OCI-LY3 (cell line): ENCODE measurements around the gene ITGA2.

Experiments used
- H2AFZ ChIP-seq: fragments of 200-600, 300-600 bp; shearing (Covaris generic); 2 replicates; pipeline ENCODE4 v1.6.0; 2014; ENCODE audit warnings: antibody characterized with exemption, low read depth, low read length
- H3K27ac ChIP-seq: fragments of 200-600, 300-600 bp; sonication (generic); 2 replicates; pipeline ENCODE4 v1.5.1; 2014; ENCODE audit warnings: mild to moderate bottlenecking, low read length, moderate library complexity, mixed read lengths
- H3K27me3 ChIP-seq: fragments of 200-600, 300-600 bp; sonication (generic); 2 replicates; pipeline ENCODE4 v1.6.1; 2014; ENCODE audit warnings: low read depth, low read length, mixed read lengths
- H3K36me3 ChIP-seq: fragments of 200-600, 300-600 bp; sonication (generic); replicated peaks from 2 replicates; pipeline ENCODE3; 2014; ENCODE audit warnings: low read depth, low read length, mixed read lengths
- H3K4me1 ChIP-seq: fragments of 300-600, 200-600 bp; sonication (generic); 2 replicates; pipeline ENCODE4 v1.6.1; 2014; ENCODE audit warnings: low read length, mixed read lengths
- H3K4me2 ChIP-seq: fragments of 200-600, 300-600 bp; sonication (generic); 2 replicates; pipeline ENCODE4 v1.6.1; 2014; ENCODE audit warnings: low read length, mixed read lengths
- H3K4me3 ChIP-seq: fragments of 300-600, 200-600 bp; sonication (generic); 2 replicates; pipeline ENCODE4 v1.5.1; 2014; ENCODE audit warnings: antibody characterized with exemption, mild to moderate bottlenecking, low read length, moderate library complexity
- H3K79me2 ChIP-seq: fragments of 300-600, 200-600 bp; shearing (Covaris generic); 2 replicates; pipeline ENCODE4 v1.6.1; 2014; ENCODE audit warnings: mild to moderate bottlenecking, low read length, mixed read lengths
- H3K9ac ChIP-seq: fragments of 300-600, 200-600 bp; shearing (Covaris generic); 2 replicates; pipeline ENCODE4 v1.6.0; 2014; ENCODE audit warnings: mild to moderate bottlenecking, low read length, moderate library complexity
- H3K9me3 ChIP-seq: fragments of 200-600, 300-600 bp; shearing (Covaris generic); 2 replicates; pipeline ENCODE4 v1.6.1; 2014; ENCODE audit warnings: low read length, mixed read lengths; ENCODE audit not compliant: insufficient read depth
- H4K20me1 ChIP-seq: fragments of 200-600, 300-600 bp; sonication (generic); 2 replicates; pipeline ENCODE4 v1.6.1; 2016; ENCODE audit warnings: low read length, mixed read lengths; ENCODE audit not compliant: insufficient read depth
- EZH2phosphoT487 ChIP-seq: fragments of 200-600 bp; shearing (Covaris generic); IDR thresholded peaks from 2 replicates; pipeline ENCODE4 v1.6.1; 2018; ENCODE audit warnings: antibody characterized with exemption, mixed run types, low read depth
- TF ChIP-seq, protein P1 (sequence below): fragments of 200-600, 300-600 bp; sonication (generic); IDR thresholded peaks from 2 replicates; pipeline ENCODE4 v1.5.1; 2014; ENCODE audit warnings: antibody characterized with exemption, low read length, low read depth

ITGA2 gene

DNA sequence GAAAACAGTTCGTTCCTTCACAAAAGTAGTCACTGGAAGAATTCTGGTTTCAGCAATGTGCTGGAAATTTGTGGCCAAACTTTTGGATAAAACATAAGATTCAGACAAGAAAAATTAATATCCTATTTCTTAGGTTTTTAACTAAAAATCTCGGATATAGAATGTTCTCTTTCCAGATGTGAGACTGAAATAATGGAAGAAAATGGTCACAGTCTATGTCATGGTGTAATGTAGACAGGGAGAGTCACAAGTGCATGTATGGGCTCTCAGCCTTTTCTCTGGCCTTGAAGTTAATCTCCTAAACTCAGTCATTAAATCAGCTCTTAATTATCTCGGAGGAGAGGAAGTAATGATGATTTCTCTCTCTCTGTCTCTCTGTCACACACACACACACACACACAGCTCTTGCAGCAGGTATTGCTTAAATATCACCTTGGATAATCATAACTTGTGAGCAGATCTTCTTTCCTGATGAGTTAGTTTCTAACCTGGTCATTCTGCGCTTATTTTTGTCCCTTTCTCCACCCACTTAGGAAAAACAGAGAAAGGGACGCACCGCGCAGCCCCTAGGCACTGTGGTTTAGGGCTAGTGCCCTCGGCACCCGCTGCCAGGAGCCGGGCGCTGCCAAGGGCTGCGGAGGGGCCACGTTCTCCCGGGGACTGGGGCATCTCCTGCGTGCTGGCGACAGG lies 672 bp upstream of the ITGA2 start:
- peaks cover 49% of the 10 kb centered on the region for H3K4me1 ChIP-seq
- H3K9ac ChIP-seq: peak overlapping the region; percentile 87
- no peaks in the 10 kb centered on the region for H3K27me3 ChIP-seq
- TF ChIP-seq, protein P1, sequence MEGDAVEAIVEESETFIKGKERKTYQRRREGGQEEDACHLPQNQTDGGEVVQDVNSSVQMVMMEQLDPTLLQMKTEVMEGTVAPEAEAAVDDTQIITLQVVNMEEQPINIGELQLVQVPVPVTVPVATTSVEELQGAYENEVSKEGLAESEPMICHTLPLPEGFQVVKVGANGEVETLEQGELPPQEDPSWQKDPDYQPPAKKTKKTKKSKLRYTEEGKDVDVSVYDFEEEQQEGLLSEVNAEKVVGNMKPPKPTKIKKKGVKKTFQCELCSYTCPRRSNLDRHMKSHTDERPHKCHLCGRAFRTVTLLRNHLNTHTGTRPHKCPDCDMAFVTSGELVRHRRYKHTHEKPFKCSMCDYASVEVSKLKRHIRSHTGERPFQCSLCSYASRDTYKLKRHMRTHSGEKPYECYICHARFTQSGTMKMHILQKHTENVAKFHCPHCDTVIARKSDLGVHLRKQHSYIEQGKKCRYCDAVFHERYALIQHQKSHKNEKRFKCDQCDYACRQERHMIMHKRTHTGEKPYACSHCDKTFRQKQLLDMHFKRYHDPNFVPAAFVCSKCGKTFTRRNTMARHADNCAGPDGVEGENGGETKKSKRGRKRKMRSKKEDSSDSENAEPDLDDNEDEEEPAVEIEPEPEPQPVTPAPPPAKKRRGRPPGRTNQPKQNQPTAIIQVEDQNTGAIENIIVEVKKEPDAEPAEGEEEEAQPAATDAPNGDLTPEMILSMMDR: no peak
- TF ChIP-seq EZH2phosphoT487: no peak
- peak overlapping the region; percentile 53; the same call in 1 of the 2 replicates for H2AFZ ChIP-seq
- no peaks in the 10 kb centered on the region for H3K9me3 ChIP-seq
- H3K79me2 ChIP-seq: peaks cover 19% of the 10 kb centered on the region
- peak overlapping the region; percentile 55 for H3K27ac ChIP-seq
- peaks cover 12% of the 10 kb centered on the region for H3K36me3 ChIP-seq
- H4K20me1 ChIP-seq: no peaks in the 10 kb centered on the region
- peak overlapping the region; percentile 93 for H3K4me2 ChIP-seq
- peak overlapping the region; percentile 99 for H3K4me3 ChIP-seq

DNA sequence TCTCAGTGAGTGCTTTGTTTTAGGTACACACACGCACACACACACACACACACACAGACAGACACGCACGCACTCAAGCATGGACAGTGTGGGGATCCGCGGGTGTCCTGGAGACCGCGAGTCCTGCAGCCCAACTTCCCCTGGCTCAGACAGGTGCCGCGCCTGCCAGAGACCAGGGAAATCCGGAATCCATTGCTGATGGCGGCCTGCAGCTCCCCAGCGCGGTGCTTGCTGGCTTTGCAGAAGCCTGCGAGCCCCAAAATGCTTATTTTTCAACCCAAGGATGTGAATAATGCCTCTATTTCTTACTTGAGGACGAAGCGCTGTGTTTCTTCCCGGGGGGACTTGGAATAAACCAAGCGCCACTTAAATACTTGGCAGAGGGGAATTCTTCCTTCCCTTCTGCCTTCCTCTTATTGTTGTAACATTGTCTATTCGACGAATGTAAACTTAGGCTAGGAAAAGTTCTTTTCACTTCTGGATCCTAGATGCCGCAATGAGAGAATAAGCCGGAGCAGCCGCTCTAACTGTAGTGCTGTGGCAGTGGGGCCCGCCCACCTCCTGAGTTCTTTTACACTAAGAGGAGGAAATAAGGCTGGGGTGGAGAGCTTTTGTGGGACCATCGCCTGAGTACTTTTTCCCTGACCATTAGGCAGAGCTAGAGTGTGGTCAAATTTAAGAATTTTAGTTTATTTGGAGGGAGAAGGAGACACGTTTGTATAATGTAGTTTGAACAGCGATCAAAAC lies 802 bp downstream of the ITGA2 start:
- no peaks in the 10 kb centered on the region for H4K20me1 ChIP-seq
- H2AFZ ChIP-seq: 0 out of 2 replicates have a peak overlapping the region, but pooled peaks have one; percentile 44
- H3K36me3 ChIP-seq: peaks cover 18% of the 10 kb centered on the region
- H3K9me3 ChIP-seq: no peaks in the 10 kb centered on the region
- peak overlapping the region; percentile 87 for H3K9ac ChIP-seq
- peak overlapping the region; percentile 54 for H3K27ac ChIP-seq
- no peaks in the 10 kb centered on the region for H3K27me3 ChIP-seq
- H3K4me2 ChIP-seq: peak overlapping the region; percentile 93
- H3K79me2 ChIP-seq: peaks cover 23% of the 10 kb centered on the region
- peak overlapping the region; percentile 99 for H3K4me3 ChIP-seq
- peaks cover 36% of the 10 kb centered on the region for H3K4me1 ChIP-seq
- TF ChIP-seq EZH2phosphoT487: no peak
- TF ChIP-seq, protein P1: peak; percentile 40

DNA sequence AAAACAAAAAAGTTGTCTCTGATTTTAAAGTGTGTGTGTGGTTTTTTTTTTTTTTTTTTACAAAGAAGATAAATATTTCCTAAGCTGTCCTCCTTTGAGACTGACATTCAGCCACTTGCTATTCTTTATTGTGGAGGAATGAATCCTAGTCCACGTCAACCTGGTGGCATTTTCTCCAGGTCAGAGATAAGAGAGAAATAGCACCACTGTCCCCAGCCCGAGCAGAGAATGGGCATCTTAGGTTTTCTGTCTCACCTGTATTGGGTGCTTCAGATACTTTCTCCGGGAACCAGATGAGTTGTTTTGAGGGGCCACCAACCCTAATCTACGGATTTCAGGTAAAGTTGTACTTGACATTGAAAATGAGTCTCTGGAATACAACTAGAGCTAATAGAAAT lies 1.4 kb downstream of the ITGA2 start:
- Histone ChIP-seq H3K4me2 (peak overlapping the region; percentile 93), H3K27ac (no peak overlapping the region), H3K4me1 (peaks cover 34% of the 10 kb centered on the region), H3K4me3 (peak overlapping the region; percentile 99), H2AFZ (no peak overlapping the region), H3K36me3 (peaks cover 20% of the 10 kb centered on the region), H3K9me3 (no peaks in the 10 kb centered on the region), H3K79me2 (peaks cover 28% of the 10 kb centered on the region), H3K9ac (peak overlapping the region; percentile 87), H3K27me3 (no peaks in the 10 kb centered on the region), H4K20me1 (no peaks in the 10 kb centered on the region)
- no peak for TF ChIP-seq EZH2phosphoT487
- TF ChIP-seq, protein P1: no peak

DNA sequence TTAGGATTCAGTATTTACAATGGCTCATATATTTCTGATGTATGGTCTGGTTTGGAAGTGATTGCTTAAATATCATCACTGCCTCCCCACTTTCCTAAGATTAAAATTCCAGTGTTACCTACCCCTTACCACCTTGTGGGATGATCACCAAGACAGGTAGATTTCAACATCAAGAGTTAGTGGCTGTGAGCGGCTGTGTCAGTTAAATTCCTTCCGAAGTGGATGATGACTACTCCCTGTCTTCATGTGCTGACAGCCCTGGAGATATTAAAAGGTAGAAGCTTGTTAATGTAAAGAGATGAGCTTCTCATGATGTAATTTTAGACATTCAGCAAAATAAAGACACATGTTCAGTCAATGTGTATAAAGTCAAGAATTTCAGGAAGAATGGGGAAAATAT lies 4.2 kb downstream of the ITGA2 start:
- Histone ChIP-seq H3K9ac (no peak overlapping the region), H3K4me3 (no peak overlapping the region), H3K4me1 (peaks cover 47% of the 10 kb centered on the region), H3K9me3 (no peaks in the 10 kb centered on the region), H4K20me1 (no peaks in the 10 kb centered on the region), H3K36me3 (peaks cover 20% of the 10 kb centered on the region), H3K4me2 (no peak overlapping the region), H3K27me3 (no peaks in the 10 kb centered on the region), H3K27ac (no peak overlapping the region), H3K79me2 (peaks cover 47% of the 10 kb centered on the region), H2AFZ (no peak overlapping the region)
- TF ChIP-seq, protein P1: no peak
- no peak for TF ChIP-seq EZH2phosphoT487
